NB4 (cell line): ENCODE measurements around the gene CCDC74A.
"Not testable (repeated sequence)": the region's sequence is repeated elsewhere in the genome, so short reads cannot be mapped to it uniquely, and the experiment has no call there.

Source experiments
- CTCF ChIP-seq: IDR thresholded peaks from one replicate; pipeline ENCODE4 v1.5.1; 2012; ENCODE audit warnings: low read depth, low read length
- MAX ChIP-seq: IDR thresholded peaks from 2 replicates; pipeline ENCODE4 v1.6.1; 2011; ENCODE audit warnings: low read depth, low read length
- POLR2A ChIP-seq: IDR thresholded peaks from 2 replicates; pipeline ENCODE4 v1.6.1; 2011; ENCODE audit warnings: mild to moderate bottlenecking; ENCODE audit not compliant: insufficient read length; ENCODE audit errors: extremely low read depth

GRCh38 chr2:131482506-131483155 is 45.1 kb upstream of the CCDC74A start:
- not testable (repeated sequence) for TF ChIP-seq CTCF, POLR2A, MAX
